Measurements from ENCODE around the gene EPS8.

EPS8 gene

DNA sequence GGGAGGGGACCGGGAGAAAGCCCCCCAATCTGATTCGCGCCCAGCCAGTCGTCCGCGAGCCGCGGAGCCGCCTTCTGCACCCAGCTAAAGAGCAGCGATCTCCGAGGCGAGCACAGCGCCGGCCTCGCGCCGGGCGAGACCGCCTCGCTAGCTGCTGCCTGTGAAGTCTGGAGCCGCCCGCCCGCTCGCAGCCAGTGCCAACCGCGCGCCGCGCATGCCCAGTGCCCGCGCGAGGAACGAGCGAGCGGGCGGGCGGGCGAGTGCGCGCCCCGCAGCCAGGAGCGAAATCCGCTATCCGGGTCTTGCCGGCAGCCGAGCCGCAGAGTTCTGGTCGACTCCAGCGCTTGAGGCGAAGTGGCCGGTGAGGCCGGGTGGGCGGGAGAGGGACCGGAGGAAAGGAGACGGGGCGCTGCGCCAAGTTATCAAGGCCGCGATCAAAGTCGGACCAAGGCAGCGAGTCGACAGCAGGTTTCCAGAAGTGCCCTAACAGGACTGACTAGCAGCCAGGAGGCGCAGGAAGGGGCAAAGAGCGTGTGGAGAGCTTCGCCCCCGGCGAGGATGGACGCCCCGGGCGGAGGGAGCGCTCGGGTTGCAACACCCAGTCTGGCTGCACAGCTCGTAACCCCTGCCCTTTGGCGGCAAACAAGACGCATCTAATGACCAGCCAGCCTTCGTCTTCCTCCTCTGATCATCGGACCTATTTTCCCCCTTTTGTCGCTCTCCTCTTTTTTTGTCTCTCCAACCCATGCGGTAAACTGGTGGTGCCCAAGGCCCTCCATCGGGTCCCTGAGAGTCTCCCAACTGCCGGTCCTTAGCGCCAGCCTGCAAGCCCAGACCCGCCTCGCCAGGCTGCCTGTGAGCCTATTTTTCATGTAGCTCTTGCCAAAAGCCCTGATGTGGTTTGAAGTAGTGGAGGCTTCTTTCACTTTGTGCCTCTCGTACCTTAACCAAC is at the start of gene EPS8:
Gene EPS8 (minus strand): TSS at position 169 of the 952 bp plus-strand sequence. CDS start 106,437 bp downstream, outside the sequence.
- DNase-seq, result peak; percentile 75

DNA sequence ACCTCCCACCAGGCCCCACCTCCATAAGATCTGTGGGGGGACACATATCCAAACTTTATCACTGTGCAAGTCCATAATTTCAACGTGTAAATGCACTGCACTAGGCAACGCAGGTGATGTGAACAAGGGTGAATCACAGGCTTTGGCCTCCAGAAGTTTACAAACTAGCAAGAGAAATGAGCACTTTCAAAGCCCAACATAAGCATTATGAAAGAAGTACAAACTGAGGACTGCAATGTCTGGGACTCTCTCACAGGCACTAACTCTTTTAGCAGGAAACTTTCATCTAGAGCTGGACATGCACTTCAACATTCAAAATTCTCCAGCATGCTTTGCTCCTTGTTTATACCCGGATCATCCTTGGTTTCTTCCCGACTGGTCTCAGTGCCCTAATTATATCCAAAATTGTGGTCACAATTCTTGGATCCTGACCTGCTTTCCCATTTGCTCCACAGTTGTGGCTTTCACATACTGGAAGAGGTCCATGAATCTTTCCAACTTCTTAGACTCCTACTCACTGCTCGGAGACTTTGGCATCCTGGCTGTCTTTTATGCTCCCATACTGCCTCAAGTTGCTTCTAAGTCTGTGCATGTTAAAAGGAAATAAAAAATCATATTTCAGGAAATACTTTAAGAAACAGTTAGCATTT is 48.1 kb upstream of the EPS8 start:
- no peak for DNase-seq

DNA sequence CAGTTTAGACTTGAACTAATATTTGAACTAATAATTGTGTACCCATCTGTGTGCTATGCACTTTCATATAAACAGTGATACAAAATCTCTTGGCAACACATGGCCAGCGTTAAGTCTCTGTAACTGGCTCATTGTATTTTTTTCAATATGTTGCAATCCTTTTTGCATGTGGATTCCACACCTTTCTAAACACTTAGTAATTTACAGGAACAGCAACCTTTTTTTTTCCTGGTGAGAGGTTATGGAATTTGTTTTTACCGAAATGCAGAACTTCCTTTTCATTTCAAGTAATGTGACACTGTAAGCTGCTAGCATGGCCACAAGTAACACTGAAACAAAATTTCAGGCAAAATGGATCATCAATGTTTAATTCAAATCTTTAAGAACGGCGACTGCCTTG is 45.4 kb upstream of the EPS8 start:
- DNase-seq, result no peak

DNA sequence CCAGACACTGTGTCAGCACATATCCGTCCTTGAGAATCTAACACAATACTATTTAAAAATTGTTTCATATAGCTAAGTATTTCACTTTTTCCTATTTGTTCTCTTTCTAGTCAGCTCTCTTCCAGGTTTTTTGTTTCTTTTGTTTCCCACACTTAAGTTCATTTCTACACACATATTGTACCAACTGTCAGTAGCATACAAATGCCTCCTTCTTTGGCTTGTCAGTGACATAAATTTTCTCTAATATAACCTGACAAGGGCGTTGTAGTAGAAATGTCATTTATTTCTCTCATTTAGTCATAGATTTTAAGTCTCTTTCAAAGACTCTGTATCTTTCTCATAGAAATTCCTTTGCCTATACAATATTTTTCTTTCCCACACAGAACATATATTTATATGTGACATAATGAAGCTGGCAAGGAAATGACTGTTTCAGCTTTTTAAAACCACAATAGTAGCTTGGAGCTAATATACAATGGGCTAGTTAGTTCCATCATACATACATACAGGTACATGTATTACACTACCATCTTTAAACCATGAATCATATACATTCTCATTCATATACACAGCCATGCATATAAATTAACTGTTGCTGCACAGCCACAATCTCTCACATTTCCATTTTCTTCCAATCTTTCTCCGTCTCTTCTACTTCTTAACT is 42.3 kb upstream of the EPS8 start:
- no peak for DNase-seq

DNA sequence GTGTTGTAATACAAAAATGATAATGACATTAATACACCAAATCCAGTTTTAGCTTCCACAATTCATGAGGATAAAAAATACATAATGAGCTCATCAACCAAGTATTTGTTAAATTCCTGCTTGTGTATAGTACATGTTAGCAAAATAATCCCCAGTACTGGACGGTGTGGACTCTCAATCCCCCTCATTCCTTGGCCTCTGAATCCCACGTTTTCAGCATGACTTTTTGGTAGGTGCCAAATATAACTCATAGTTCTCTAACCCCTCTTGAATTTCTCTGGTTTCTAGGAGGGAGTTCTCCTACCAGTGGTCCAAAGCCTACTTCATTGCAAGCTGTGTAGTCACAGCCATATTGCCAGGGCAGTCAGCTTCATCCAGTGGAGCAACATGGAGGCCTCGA is 41.4 kb upstream of the EPS8 start:
- DNase-seq, result no peak

DNA sequence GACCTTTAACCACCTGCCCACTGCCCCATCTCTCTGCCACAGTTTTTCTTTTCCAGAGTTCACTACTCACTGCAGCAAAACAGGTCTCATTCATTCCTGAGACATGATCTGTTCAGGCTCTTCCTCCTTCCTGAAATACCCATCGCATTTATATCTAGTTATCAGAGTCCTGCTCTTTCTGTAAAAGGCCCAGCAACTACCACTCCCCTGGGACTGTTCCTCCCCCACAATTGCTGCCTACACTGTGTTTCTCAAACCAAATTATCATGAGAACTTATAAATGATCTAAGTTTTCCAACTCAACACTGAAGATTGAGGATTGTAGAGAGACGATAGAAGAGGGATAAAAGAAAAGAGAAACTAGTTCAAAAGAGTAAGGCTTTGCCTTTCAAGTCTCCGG is 40.8 kb upstream of the EPS8 start:
- no peak for DNase-seq

DNA sequence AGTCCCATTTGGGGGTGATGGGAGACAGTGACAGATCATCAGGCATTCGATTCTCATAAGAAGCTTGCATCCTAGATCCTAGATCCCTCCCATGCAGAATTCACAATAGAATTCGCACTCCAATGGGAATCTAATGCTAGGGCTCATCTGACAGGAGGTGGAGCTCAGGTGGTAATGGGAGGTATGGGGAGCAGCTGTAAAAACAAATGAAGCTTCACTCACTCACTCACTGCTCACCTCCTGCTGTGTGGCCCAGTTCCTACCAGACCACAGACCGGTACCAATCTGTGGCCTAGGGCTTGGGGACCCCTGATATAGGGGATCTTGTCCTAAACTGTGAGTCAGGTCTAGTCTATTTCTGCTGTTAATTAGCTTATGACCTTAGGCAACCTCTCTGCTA is 40.1 kb upstream of the EPS8 start:
- DNase-seq, result no peak

DNA sequence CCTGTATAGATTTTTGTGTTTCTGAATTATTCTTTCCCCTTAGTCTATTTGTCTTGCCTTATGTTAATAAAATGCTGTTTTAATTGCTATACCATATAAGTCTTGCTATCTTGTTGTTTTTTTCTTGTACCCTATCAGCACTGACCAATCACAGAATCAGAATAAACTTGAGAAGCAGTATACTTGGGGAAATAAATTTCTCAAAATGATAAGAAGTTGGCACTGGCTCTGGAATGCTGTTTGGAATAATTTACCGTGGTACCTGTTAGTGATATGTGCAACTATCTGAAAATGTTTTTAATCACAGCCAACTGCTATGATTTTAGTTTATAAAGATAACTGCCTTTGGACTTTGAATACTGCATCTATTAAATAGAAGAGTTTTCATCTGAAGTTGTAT is 37.9 kb upstream of the EPS8 start:
- DNase-seq, result no peak

DNA sequence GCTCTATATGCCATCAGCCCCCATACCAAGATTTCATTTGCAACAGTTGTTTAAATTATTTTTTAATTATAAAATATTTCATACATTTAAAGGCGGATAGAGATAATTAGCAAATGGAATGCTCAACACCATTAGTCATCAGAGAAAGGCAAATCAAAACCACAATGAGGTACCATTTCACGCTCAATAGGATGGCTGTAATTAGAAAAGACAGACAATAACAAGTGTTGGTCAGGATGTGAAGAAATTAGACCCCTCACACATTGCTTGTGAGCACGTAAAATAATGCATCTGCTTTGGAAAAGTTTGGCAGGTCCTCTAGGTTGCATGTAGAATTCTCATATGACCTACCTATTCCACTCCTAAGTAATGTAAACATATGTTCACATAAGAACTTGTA is 35.3 kb upstream of the EPS8 start:
- no peak for DNase-seq

DNA sequence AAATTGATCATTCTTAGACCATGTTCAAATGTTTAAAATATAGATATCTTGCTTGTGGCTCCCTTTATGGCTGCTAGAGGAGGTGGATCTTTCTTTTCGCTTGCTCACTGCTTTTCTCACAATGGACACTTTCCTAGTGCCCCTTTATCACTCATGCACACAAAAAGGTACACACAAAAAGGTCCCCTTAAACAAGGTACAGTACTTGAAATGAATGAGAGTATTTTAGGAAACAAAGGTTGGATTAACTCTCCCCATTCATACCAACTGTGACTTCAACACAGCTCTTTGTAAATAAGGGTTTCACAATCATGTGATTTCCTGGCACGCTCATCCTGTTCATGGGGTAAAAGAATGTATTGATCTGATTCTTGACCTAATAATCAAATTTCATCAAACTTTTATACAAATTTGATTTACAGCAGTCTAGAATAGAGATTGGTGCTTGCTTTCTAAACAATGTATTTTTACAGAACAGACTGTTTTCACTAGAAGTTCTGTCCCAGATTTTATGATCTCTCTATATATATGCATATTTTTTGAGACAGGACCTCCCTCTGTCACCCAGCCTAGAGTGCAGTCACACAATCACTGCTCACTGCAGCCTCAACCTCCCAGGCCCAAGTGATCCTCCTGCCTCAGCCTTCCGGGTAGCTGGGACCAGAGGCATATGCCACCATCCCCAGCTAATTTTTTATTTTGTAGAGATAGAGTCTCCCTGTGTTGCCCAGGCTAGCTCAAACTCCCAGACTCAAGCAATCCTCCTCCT is 34.4 kb upstream of the EPS8 start:
- DNase-seq, result no peak

DNA sequence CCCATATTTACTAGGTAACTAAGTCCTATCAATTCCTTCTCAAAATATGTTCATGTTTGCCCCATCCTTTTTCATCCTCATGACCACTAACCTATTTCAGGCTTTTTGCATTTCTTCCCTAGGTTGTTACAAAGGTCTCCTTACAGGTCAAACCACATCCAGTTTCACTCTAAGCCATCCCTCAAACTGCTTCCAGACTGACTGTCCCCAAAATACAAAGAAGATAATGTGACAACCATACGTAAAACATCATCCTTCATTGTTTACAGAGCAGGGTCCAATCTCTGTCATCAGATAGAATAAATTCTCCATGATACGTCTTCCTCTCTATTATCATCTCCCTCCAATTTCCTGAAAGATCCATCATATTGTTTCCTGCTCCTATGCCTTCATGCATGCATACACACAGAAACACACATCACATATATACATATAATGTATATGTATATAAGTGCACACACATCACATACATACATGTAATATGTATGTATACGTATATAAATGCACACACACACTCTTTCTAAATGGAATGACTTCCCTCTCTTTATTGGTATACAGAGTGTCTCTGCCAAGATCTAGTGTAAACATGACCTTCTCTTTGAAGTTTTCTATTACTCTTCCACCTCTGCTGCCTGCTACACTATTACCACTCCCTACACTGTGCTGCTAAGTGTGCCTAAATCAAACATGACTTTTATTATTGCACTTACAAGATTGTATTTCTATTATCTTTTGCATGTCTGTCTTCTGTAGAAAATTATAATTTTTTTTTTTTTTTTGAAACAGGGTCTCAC is 30.7 kb upstream of the EPS8 start:
- no peak for DNase-seq

DNA sequence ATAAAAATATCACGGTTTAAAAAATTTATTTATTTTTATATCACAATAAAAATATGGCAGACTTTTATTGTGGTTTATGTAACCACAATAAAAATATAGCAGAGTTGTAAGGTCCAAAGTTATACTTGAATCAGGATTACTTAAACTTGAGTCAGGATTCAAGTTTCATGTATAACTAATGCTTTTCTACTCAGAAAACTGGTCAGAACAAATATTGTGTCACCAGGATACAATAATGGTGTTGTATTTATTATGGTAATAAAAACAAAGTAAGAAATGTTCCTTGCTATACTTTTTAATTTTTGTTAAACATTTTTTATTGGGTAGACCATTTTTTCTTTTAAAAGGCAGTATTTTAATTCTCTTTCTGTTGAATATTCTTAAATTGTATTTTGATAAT is 29.2 kb upstream of the EPS8 start:
- no peak for DNase-seq

DNA sequence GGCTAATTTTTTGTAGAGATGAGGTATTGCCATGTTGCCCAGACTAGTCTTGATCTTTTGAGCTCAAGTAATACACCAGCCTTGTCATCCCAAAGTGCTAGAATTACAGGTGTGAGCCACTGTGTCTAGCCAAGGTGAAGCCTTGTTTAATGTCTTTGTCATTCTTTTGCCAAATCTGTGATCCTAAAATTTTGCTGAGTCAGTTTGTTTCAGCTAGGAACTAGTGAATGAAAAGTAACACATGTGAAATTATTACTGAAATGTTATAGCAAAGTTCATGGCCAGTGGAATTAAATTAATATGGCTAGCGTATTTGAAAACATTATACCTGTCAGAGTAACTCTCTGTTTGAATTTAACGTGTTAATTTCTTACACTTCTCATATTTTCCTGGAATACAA is 26.5 kb upstream of the EPS8 start:
- no peak for DNase-seq

DNA sequence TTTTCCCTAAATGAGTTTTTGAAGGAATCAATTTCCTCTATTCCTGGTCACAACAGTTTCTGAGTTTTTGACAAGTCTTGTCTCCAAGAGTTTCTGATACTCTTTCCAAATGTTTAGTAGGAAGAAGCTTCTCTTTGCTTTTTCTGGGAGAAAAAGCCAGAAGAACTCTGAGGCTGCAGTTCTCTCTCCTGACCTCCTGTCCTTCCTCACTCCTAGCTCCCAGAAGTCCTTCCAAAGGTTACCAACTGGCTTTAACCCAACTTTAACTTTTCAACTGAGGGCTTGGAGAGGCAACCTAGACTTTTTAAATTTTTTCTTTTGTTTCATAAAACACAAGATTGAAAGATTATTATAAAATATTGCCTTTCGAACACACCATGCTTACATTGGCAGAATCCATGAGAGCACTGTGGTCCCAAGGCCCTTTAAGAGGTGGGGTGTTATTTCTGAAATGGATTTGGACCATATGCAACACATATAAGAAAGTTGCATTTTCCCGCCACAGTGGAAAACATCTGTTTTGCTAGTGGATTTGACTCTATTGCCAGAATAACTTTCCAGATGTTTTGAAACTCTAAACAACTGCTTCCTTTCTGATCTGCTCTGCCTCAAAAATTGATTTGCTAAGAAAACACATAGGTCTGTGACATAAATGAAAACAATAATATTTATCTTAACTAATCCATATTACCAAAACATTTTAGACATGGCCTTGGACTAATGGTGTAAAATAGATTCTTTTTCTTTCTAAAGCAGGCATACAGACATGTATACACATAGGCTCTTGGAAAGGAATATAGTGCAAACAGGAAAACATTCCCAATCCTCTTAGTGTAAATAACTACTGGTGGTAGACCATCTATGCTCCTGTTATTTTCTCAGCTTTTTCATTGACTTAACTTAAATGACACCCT is 22.3 kb upstream of the EPS8 start:
- DNase-seq, result no peak

DNA sequence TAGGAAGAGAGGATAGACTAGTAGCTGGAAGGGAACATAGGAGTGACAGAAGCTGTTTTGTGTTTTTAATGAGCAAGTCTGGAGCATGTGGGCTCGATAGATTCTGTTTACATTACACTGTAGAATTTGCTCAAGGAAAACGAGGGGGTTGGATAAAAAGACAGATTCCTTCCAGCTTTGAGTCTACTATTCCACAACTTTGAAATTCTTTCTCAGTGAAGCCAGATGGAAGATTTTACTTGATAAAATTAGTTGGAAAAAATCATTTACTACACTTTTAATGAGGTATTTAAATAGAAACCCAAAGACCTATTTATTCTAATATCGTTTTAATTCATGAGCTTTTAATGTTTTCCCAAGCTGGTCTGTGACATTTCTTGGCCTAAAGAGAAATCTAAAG is 19.5 kb upstream of the EPS8 start:
- DNase-seq, result no peak

DNA sequence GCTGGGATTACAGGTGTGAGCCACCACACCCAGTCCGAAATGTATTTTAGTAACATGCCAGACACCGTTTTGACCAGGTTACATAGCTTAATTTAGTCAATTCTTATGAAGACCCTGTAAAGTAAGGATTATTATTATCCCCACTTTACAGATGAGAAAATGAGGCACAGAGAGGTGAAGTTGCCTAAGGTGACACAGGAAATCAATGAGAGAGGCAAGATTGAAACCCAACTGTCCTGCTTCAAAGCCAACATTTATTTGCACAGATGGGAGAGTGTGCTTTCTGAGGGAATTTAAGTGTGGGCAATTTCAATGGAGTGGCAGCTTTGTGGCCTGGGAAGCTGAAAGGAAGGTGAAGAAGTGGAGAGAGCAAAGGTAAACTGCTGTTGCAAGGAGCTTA is 19.1 kb upstream of the EPS8 start:
- DNase-seq, result no peak

DNA sequence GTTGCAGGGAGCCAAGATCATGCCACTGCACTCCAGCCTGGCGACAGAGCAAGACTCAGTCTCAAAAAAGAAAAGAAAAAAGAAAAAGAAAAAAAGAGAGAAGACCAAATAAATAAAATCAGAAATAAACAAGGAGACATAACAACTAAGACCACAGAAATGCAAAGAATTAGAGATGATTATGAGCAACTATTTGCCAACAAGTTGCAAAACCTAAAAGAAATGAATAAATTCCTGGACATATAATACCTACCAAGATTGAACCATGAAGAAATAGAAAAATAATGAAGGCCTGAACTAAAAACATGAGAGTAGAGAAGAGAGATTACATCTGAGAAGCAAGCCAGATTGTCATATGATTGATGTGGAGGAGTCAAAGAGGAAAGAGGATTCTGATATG is 17.6 kb upstream of the EPS8 start:
- no peak for DNase-seq

DNA sequence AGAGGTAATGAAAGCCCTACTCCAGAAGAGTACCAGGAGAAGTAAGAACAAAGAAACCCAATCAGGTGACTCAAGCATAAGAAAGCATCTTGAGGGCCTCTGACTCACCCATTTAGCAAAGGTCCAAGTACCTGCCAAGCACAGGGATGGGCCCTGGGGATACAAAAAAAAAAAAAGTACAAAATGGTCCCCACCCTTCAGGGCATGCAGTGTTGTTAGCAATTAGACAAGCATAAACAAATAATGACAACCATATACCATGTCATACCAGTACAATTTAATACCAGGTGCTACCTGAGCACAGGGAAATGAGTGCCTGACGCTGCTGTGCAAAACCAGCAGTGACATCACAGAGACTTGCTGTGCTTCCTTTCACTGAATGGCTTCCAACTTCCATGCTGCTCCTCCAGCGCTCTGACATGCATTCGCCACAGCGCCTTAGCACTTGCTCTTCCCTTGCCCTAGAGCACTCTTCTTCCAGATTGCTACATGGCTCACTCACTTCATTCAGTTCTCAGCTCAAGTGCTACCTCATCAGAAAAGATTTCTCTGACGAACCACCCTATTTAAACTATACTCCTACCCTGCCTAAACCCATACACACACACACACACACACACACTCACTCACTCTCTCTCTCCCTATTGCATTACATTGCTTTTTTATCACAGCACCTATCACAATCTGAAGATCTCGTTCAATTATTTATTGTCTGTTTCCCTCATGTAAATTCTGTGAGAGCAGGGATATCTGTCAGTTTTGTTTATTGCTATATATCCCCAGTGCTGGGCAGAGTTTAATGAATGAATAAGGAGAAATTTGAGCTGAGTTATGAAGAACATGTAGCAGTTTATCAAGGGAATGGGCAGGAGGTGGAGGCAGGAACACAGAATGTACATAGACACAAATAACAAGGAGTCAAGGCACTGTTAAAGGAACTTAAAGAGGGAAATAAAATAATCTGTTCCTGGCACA is 12.9 kb upstream of the EPS8 start:
- DNase-seq, result no peak

DNA sequence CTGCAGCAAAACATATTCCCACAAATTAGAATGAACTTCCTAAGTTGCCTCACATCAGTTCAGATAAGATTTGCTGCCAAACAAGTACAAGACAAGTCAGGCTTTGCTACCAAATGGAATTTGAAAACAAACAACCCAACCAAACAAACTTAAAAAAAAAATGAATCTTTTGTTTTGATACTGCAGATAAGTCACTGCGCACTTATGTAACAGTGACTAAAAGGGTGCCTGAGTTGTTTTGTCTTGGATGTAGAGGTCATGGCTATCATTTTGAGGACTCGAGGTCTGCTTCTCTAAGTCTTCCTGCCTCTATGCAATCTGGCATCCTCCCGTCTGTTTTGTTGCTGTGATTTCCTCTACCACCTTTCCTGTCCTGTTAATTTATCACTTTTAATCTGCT is 11.1 kb upstream of the EPS8 start:
- DNase-seq, result no peak

DNA sequence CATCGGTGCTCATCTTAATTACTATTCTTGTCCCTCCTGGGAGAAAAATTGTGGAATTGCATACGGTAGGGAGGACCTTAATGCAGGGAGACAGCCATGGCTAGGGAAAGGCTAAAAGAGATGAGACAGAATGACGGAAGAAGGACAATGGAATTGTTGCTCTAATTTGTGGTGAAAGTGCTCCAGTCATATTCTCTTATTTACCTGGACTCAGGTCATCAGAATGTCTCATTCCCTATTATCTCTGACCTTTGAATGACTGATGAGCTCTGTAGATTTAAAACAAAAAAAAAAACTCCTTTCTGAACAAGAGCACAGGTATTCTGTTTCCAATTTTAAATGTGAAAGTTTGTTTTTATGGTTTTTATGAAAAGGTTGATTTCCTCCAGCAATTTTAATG is 8.6 kb upstream of the EPS8 start:
- DNase-seq, result no peak
